Transverse colon (tissue), 4 donors: ENCODE results near the gene IFNB1.

Experiments used
- EP300 ChIP-seq: sonication (generic); formaldehyde crosslinking; IDR thresholded peaks from one replicate; pipeline ENCODE4 v1.6.1; 2017; ENCODE audit warnings: antibody characterized with exemption, low read depth
- POLR2AphosphoS5 ChIP-seq, 3 donors: sonication (generic); formaldehyde crosslinking; IDR thresholded peaks; one replicate each; pipeline ENCODE4 v1.6.1; 2016; ENCODE audit warnings: antibody characterized with exemption in 3 of 3
- TF ChIP-seq, protein P1 (sequence below), 5 experiments: fragments of 200-600 bp in 3 of 5; fragments of 450-650 bp in 2 of 5; sonication (generic) in 3 of 5; IDR thresholded peaks; 1 replicate in 2 of 5; 2 replicates in 3 of 5; pipeline ENCODE4 v1.5.1; 2016 to 2017; ENCODE audit warnings: antibody characterized with exemption in 5 of 5, inconsistent platforms in 3 of 5, mild to moderate bottlenecking in 2 of 5, moderate library complexity in 1 of 5

DNA sequence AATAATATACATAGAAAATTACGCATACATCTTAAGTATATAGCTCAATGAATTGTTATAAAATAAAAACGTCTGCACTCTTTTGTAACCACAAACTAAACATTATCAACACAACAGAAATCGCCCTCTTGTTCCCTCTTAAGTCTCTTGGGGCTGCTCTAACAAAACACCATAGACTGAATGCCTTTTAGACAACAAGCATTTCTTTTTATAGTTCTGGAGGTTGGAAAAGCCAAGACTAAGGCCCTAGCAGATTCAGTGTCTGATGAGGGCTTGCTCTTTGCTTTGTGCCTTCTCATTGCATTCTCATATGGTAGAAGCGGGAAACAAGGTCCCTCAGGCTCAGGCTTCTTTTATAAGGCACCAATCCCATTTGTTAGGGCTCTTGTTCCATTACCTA is 4.9 kb upstream of the IFNB1 start:
- TF ChIP-seq, protein P1, sequence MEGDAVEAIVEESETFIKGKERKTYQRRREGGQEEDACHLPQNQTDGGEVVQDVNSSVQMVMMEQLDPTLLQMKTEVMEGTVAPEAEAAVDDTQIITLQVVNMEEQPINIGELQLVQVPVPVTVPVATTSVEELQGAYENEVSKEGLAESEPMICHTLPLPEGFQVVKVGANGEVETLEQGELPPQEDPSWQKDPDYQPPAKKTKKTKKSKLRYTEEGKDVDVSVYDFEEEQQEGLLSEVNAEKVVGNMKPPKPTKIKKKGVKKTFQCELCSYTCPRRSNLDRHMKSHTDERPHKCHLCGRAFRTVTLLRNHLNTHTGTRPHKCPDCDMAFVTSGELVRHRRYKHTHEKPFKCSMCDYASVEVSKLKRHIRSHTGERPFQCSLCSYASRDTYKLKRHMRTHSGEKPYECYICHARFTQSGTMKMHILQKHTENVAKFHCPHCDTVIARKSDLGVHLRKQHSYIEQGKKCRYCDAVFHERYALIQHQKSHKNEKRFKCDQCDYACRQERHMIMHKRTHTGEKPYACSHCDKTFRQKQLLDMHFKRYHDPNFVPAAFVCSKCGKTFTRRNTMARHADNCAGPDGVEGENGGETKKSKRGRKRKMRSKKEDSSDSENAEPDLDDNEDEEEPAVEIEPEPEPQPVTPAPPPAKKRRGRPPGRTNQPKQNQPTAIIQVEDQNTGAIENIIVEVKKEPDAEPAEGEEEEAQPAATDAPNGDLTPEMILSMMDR (IDR thresholded peaks at IDR 0.05): no peak
- TF ChIP-seq EP300 (no peak), POLR2AphosphoS5 (IDR thresholded peaks at IDR 0.05) (no peak)
